NK-92 (cell line): ENCODE results near the gene NAV2.

ENCODE experiments used
- DNase-seq: peaks from one replicate; lab custom pipeline; 2025; ENCODE audit not compliant: unreplicated experiment; lab: John Stamatoyannopoulos, UW

NAV2 gene

GRCh38 chr11:19714387-19715363, 2.0 kb downstream of the NAV2 start:
- no peak for DNase-seq

- DNase-seq: no peak
These were observed 2.7 kb downstream of the NAV2 start for GRCh38 chr11:19715373-19715772.

GRCh38 chr11:19718051-19718450, 5.4 kb downstream of the NAV2 start:
- DNase-seq: no peak

- no peak for DNase-seq
These were observed 6.3 kb downstream of the NAV2 start for GRCh38 chr11:19718951-19719350.

GRCh38 chr11:19719960-19720359, 7.3 kb downstream of the NAV2 start:
- DNase-seq: no peak

GRCh38 chr11:19721176-19721575, 8.5 kb downstream of the NAV2 start:
- DNase-seq: no peak

GRCh38 chr11:19722702-19723101, 10.1 kb downstream of the NAV2 start:
- no peak for DNase-seq

GRCh38 chr11:19723572-19724342, 11.1 kb downstream of the NAV2 start:
- no peak for DNase-seq

GRCh38 chr11:19724765-19725164, 12.1 kb downstream of the NAV2 start:
- DNase-seq: no peak

GRCh38 chr11:19725379-19726079, 12.9 kb downstream of the NAV2 start:
- no peak for DNase-seq

- no peak for DNase-seq
These were observed 14.6 kb downstream of the NAV2 start for GRCh38 chr11:19727246-19727645.

- no peak for DNase-seq
These were observed 15.8 kb downstream of the NAV2 start for GRCh38 chr11:19728436-19728835.

- DNase-seq: no peak
These were observed 16.5 kb downstream of the NAV2 start for GRCh38 chr11:19729141-19729540.

- DNase-seq: no peak
These were observed 17.7 kb downstream of the NAV2 start for GRCh38 chr11:19730373-19730772.

GRCh38 chr11:19734171-19734570, 21.5 kb downstream of the NAV2 start:
- no peak for DNase-seq

GRCh38 chr11:19735157-19735908, 22.7 kb downstream of the NAV2 start:
- DNase-seq: no peak

- DNase-seq: no peak
These were observed 23.4 kb downstream of the NAV2 start for GRCh38 chr11:19735909-19736498.

- DNase-seq: no peak
These were observed 24.2 kb downstream of the NAV2 start for GRCh38 chr11:19736831-19737230.

- no peak for DNase-seq
These were observed 24.9 kb downstream of the NAV2 start for GRCh38 chr11:19737575-19737974.

- DNase-seq: no peak
These were observed 25.5 kb downstream of the NAV2 start for GRCh38 chr11:19738124-19738523.
